ENCODE data around the gene SLC22A16. TPM values are rescaled to one million over a fixed set of nuclear protein-coding genes. Genes with fewer than 3 reads are reported as not detected.

The SLC22A16 gene
- total and polyA plus RNA-seq, 9 donors: 0.15 to 3.6 (median 0.42) TPM; not detected in 3

GRCh38 chr6:110421749-110422443 lies 54.5 kb downstream of the SLC22A16 start:
- no peak overlapping the region for H3K4me3 ChIP-seq
- TF ChIP-seq EP300 (IDR thresholded peaks at IDR 0.05) (no peak), CTCF (IDR thresholded peaks at IDR 0.05) (no peak)
- no peaks in the 10 kb centered on the region for H3K27me3 ChIP-seq
- WGBS, 3 donors: 60 to 76% (median 75%) methylated on average over 4 of the region's 4 CpGs
- no peaks in the 10 kb centered on the region for H3K4me1 ChIP-seq (ENCODE audit: insufficient read depth)
- no peak overlapping the region for H3K27ac ChIP-seq
- peaks cover 0 to 5% of the 10 kb centered on the region in 2 donors for H3K9me3 ChIP-seq
- DNase-seq: no peak
- H3K36me3 ChIP-seq: no peaks in the 10 kb centered on the region
- intact Hi-C loops (cut with DNase I): no loop called here

- WGBS, 3 donors: 68 to 77% (median 68%) methylated on average over 6 of the region's 6 CpGs
These were observed 57.2 kb downstream of the SLC22A16 start for GRCh38 chr6:110419028-110419739.

GRCh38 chr6:110418594-110418993 lies 57.8 kb downstream of the SLC22A16 start:
- WGBS, 3 donors: 80 to 89% (median 85%) methylated on average over 3 of the region's 3 CpGs
- Histone ChIP-seq H3K9me3 (peaks cover 0 to 5% of the 10 kb centered on the region in 2 donors), H3K4me1 (ENCODE audit: insufficient read depth) (no peaks in the 10 kb centered on the region), H3K27me3 (no peaks in the 10 kb centered on the region), H3K36me3 (no peaks in the 10 kb centered on the region), H3K27ac (no peak overlapping the region), H3K4me3 (no peak overlapping the region)
- no peak for DNase-seq
- intact Hi-C loops (cut with DNase I): no loop called here
- TF ChIP-seq CTCF (IDR thresholded peaks at IDR 0.05) (no peak), POLR2A (IDR thresholded peaks at IDR 0.05) (no peak), EP300 (IDR thresholded peaks at IDR 0.05) (no peak)

More at GRCh38 chr6:110419028-110419739, 57.2 kb downstream of the SLC22A16 start:
- no peak for DNase-seq
- Histone ChIP-seq H3K4me1 (ENCODE audit: insufficient read depth) (no peaks in the 10 kb centered on the region), H3K27ac (no peak overlapping the region), H3K9me3 (peaks cover 0 to 5% of the 10 kb centered on the region in 2 donors), H3K36me3 (no peaks in the 10 kb centered on the region), H3K4me3 (no peak overlapping the region), H3K27me3 (no peaks in the 10 kb centered on the region)
- TF ChIP-seq EP300 (IDR thresholded peaks at IDR 0.05) (no peak), POLR2A (IDR thresholded peaks at IDR 0.05) (no peak), CTCF (IDR thresholded peaks at IDR 0.05) (no peak)
- intact Hi-C loops (cut with DNase I): no loop called here

GRCh38 chr6:110415086-110415916 lies 61.1 kb downstream of the SLC22A16 start, which contains the start of gene DDO:
DDO (minus strand) TSS chr6:110415575; CDS start chr6:110413462, 2,113 bp downstream.
- TF ChIP-seq EP300 (IDR thresholded peaks at IDR 0.05): no peak
- TF ChIP-seq POLR2A (IDR thresholded peaks at IDR 0.05): no peak
- TF ChIP-seq CTCF (IDR thresholded peaks at IDR 0.05): no peak
- intact Hi-C loops (cut with DNase I): no loop called here
- DNase-seq: peak in 4 of 5 donors; percentile 32 to 55 (median 44)
- Histone ChIP-seq H3K27me3 (no peaks in the 10 kb centered on the region), H3K36me3 (no peaks in the 10 kb centered on the region), H3K4me3 (peak within 1 kb of the TSS; percentile 26), H3K4me1 (ENCODE audit: insufficient read depth) (no peaks in the 10 kb centered on the region), H3K27ac (no peak within 1 kb of the TSS), H3K9me3 (no peaks in the 10 kb centered on the region)
- 51 to 67% (median 59%) methylated on average over 12 of the region's 12 CpGs for WGBS, 3 donors
